ENCODE data around the gene ARHGAP24.

The ARHGAP24 gene

DNA sequence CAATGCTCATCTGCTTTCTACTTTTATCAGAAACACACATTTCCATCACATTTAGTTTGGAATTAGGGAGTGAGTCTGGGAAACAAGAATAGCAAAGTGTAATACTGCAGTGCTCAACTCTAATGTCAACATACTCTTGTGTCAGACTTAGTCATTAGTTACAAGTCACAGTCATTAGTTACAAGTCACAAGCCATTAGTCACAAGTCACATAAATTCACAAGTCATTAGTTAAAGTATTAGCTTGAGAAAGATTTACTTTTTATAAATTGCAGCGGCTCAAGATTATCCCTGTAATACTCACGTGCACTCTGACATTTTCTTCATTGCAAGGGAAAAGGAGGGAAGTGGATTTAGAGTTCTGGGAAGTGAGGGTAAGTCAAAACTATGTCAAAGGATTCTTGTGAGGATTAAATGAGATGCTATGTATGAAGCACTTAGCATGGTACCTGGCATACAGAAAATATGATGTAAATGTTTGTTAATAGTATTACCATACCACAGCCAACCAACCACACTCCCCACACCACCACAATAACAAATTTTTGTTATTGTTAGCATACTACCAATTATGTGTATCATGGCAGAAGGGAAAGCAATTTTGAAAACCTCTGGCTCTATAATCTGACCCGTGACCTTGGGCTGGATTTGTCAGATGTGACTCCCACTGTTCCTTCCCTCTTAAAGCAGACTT is 116.6 kb downstream of the ARHGAP24 start:
- DNase-seq, result no peak

GRCh38 chr4:85595098-85595775 is 120.3 kb downstream of the ARHGAP24 start:
- no peak for DNase-seq

GRCh38 chr4:85595796-85596559 is 121.0 kb downstream of the ARHGAP24 start:
- DNase-seq, result no peak

GRCh38 chr4:85598936-85599335 is 124.0 kb downstream of the ARHGAP24 start:
- peak; percentile 38 for DNase-seq

GRCh38 chr4:85600501-85600900 is 125.6 kb downstream of the ARHGAP24 start:
- DNase-seq, result no peak

- peak; percentile 83 for DNase-seq
Observed at GRCh38 chr4:85603437-85604336, 128.7 kb downstream of the ARHGAP24 start.

- no peak for DNase-seq
Observed at GRCh38 chr4:85606505-85606904, 131.6 kb downstream of the ARHGAP24 start.

GRCh38 chr4:85607624-85608023 is 132.7 kb downstream of the ARHGAP24 start:
- peak; percentile 93 for DNase-seq

GRCh38 chr4:85610450-85610849 is 135.5 kb downstream of the ARHGAP24 start:
- DNase-seq, result no peak

GRCh38 chr4:85611661-85612060 is 136.7 kb downstream of the ARHGAP24 start:
- DNase-seq, result no peak

- no peak for DNase-seq
Observed at GRCh38 chr4:85613901-85614300, 139.0 kb downstream of the ARHGAP24 start.

- DNase-seq, result no peak
Observed at GRCh38 chr4:85615952-85616351, 141.0 kb downstream of the ARHGAP24 start.

GRCh38 chr4:85617202-85617601 is 142.3 kb downstream of the ARHGAP24 start:
- DNase-seq, result no peak

DNA sequence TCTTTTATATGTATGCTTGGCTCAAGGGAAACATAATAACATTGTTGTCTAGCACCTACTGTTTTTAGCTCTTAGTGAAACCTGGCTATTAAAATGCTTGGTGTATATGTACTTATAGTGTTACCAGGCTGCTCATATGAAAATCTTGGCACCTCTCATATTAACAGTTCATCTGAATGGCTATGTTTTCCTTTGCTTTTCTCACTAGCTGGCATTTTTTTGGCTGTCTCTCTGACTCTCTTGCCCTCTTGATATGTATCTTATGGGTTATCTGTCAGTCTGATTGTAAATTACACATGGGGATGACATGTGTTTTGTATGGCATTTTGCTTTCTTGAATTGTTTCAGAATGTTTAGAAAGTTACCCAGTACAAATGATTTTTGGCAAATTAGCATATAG is 158.0 kb downstream of the ARHGAP24 start:
- DNase-seq, result no peak

DNA sequence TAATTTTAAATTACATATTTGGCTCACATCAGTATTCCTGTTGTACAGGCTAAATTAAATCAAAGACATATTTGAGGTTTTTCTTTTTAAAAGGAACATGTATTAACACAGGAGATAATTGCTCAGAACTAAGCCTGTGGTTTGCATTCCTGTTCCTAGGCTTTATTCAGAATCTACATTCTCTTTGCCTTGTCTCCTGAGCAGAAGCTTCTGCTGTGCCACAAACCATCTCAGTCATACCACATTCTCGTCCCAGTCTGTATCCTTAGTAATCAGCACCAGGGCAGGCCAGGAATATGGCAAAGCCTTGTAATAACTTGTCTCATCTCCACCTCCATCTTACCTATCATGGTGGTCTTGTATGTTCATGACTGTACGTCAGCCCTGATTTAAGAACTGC is 162.8 kb downstream of the ARHGAP24 start:
- DNase-seq, result no peak

DNA sequence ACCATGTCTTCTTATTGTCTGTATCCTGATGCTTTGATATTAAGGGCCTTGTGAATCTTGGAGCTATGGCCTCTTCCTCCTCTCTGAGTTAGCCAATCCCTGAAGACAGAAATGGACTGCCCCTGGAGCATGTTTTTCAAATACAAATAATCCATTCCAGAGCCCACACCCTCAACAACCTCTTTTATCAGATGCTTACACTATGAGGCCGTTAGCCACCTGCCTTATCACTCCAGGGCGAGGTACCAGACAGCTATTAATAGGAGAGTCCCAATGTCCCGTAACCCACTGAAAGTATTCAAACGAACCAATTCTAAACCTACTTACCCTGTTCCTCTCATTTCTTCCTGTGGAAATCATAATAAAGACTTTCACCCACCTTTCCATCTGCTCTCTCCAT is 165.0 kb downstream of the ARHGAP24 start:
- DNase-seq, result no peak

GRCh38 chr4:85642356-85643100 is 167.6 kb downstream of the ARHGAP24 start:
- no peak for DNase-seq

DNA sequence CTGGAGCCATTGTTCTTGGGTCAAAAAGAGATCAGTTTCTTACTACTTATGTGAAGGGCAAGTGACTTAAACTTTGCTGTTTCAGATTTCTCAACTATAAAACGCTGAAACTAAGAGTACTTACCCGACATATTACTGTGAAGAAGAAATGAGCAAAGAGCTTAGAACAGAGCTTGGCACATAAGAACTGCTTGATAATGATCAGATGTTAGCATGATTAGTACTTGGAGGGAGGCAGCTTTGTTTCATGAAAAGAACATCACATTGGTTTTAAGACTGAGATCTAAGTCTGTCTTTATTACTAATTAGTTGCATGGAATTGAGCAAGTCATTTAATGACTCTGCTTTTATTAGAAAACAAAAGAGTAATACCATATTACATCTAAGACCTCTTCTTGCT is 169.1 kb downstream of the ARHGAP24 start:
- DNase-seq, result no peak

DNA sequence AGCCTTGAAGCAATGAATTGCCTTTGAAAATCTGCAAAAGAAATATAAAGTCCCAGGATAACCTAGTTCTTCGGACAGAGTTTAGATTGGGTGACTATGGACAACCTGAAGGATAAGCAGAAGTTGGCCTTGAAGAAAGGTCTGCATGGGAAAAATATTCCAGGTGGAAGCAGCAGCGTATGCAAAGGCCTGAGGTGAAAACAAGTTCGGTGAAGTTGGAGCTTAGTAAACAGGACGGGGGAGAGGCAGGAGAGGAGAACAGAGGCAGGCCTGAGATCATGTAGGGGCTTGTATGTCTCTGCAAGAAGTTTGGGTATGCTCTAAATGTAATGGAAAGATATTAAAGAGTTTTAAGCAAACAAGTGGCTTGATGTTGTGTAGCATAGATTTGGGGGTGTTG is 176.0 kb downstream of the ARHGAP24 start:
- DNase-seq, result no peak

- DNase-seq, result no peak
Observed at GRCh38 chr4:85656759-85657505, 182.0 kb downstream of the ARHGAP24 start.

DNA sequence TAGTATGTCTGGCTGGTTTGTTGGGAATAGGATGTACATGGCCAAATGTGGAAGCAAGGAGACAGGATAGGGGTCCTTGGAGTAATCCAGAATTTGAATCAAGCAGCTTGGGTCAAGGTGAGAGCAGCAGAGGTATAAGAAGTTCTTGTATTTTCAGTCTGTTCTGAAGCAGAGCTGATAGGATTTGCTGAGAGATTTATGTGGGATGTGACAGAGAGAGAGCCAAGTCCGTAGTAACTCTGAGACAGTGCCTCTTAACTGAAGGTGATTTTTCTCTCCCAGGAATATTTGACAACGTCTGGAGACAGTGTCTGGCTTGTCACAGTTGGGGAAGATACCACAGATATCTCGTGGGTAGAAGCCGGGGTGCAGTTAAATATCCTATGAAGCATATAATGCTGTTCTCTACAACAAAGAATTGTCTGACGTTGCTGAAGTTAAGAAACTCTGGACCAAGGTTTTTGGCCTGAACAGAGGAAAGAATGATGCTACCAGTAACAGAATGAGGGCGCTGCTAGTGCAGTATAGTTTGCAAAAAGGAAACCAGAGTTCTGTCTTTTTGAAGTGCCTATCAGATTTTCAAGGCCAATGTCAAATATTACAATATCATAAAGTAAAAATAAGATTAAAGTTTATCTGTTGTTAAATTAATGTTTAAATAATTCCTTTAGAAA is 184.0 kb downstream of the ARHGAP24 start:
- no peak for DNase-seq
